Gastroesophageal sphincter (tissue), 3 donors: ENCODE data around the gene PSAPL1.

Experiments
- EP300 ChIP-seq: sonication (generic); formaldehyde crosslinking; IDR thresholded peaks from one replicate; pipeline ENCODE4 v1.6.1; 2017; ENCODE audit warnings: antibody characterized with exemption, mild to moderate bottlenecking
- POLR2A ChIP-seq, 2 donors: fragments of 450-650 bp; IDR thresholded peaks; one replicate each; pipeline ENCODE4 v1.6.1; 2017; ENCODE audit warnings: antibody characterized with exemption in 2 of 2, mild to moderate bottlenecking in 2 of 2, moderate library complexity in 1 of 2
- POLR2AphosphoS5 ChIP-seq: sonication (generic); formaldehyde crosslinking; IDR thresholded peaks from one replicate; pipeline ENCODE4 v1.6.1; 2017; ENCODE audit warnings: antibody characterized with exemption
- TF ChIP-seq, protein P1 (sequence below), 4 experiments: fragments of 200-600 bp in 2 of 4; fragments of 450-650 bp in 2 of 4; sonication (generic) in 1 of 4; IDR thresholded peaks; one replicate each; pipeline ENCODE4 v1.5.1; 2017 to 2019; ENCODE audit warnings: antibody characterized with exemption in 4 of 4, mild to moderate bottlenecking in 2 of 4, moderate library complexity in 2 of 4

DNA sequence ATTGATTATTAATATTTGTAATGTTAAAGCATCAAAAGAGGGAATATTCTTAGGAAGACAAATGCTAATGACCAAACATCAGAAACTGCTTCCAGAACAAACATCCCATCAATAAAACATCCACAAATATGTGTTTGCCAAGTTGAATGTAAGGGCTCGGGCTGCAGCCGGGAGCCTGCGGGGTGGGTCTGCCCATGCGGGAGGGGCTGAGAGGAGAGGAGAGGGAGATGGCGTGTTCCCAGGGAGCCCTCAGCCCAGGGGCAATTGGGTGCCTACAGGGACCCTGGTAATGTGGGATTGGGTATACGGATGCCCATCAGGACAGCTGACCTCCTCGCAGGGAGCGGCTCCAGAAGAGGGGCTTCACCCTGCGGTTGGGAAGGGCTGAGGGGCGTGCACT, 38.4 kb upstream of the PSAPL1 start:
- TF ChIP-seq, protein P1, sequence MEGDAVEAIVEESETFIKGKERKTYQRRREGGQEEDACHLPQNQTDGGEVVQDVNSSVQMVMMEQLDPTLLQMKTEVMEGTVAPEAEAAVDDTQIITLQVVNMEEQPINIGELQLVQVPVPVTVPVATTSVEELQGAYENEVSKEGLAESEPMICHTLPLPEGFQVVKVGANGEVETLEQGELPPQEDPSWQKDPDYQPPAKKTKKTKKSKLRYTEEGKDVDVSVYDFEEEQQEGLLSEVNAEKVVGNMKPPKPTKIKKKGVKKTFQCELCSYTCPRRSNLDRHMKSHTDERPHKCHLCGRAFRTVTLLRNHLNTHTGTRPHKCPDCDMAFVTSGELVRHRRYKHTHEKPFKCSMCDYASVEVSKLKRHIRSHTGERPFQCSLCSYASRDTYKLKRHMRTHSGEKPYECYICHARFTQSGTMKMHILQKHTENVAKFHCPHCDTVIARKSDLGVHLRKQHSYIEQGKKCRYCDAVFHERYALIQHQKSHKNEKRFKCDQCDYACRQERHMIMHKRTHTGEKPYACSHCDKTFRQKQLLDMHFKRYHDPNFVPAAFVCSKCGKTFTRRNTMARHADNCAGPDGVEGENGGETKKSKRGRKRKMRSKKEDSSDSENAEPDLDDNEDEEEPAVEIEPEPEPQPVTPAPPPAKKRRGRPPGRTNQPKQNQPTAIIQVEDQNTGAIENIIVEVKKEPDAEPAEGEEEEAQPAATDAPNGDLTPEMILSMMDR (IDR thresholded peaks at IDR 0.05) = no peak
- TF ChIP-seq POLR2A (IDR thresholded peaks at IDR 0.05) = no peak
- no peak for TF ChIP-seq EP300
- no peak for TF ChIP-seq POLR2AphosphoS5
